WERI-Rb-1 (cell line): ENCODE measurements around the gene PPP5C.
"Not testable (repeated sequence)": the region's sequence is repeated elsewhere in the genome, so short reads cannot be mapped to it uniquely, and the experiment has no call there.

ENCODE experiments used
- DNase-seq: peaks from one replicate; pipeline ENCODE4 v3.0.0-alpha.2; 2020
- H3K27ac ChIP-seq: fragments of 250-450 bp; sonication (Bioruptor Pico); 2 replicates; pipeline ENCODE4 v1.5.1; 2020; ENCODE audit warnings: mild to moderate bottlenecking, moderate library complexity
- H3K27me3 ChIP-seq: fragments of 250-450 bp; sonication (Bioruptor Pico); 2 replicates; pipeline ENCODE4 v1.5.1; 2021; ENCODE audit warnings: mild to moderate bottlenecking, low read depth, moderate library complexity; ENCODE audit not compliant: insufficient read depth, severe bottlenecking
- H3K36me3 ChIP-seq: fragments of 250-450 bp; sonication (Bioruptor Pico); 2 replicates; pipeline ENCODE4 v1.5.1; 2020; ENCODE audit warnings: mild to moderate bottlenecking, moderate library complexity
- H3K4me3 ChIP-seq: 2 replicates; pipeline ENCODE4 v1.5.1; 2011; ENCODE audit warnings: low read depth, mild to moderate bottlenecking, control low read depth, low read length
- H3K9me3 ChIP-seq: fragments of 250-450 bp; sonication (Bioruptor Pico); 2 replicates; pipeline ENCODE4 v1.5.1; 2021; ENCODE audit warnings: mild to moderate bottlenecking, moderate library complexity; ENCODE audit not compliant: severe bottlenecking
- TF ChIP-seq, protein P1 (sequence below): IDR thresholded peaks from 2 replicates; pipeline ENCODE4 v1.5.1; 2011; ENCODE audit warnings: low read depth, mild to moderate bottlenecking, control low read depth, inconsistent platforms, low read length

The PPP5C gene

DNA sequence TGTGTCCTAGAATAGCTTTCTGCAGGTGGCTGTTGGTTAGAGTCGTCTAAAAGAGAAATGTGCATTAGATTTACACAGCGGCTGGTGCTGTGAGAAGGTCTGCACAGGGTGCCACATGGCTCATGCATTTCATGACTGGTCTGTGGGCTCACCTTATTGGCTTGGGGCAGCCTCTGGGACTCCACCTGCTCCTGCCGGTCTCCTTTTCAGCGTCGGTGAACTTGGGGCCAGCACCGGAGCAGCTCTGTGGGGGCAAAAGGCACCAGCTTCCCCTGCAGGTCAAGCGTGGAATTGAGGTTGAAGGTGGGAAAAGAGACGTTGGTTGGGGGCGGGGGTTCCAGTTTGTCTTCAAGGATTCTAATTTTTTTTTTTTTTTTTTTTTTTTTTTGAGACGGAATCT lies 84.9 kb downstream of the PPP5C start:
- H3K4me3 ChIP-seq: no peak overlapping the region
- no peaks in the 10 kb centered on the region for H3K36me3 ChIP-seq
- H3K27me3 ChIP-seq: no peaks in the 10 kb centered on the region
- DNase-seq: no peak
- H3K27ac ChIP-seq: no peak overlapping the region
- H3K9me3 ChIP-seq: no peaks in the 10 kb centered on the region
- TF ChIP-seq, protein P1, sequence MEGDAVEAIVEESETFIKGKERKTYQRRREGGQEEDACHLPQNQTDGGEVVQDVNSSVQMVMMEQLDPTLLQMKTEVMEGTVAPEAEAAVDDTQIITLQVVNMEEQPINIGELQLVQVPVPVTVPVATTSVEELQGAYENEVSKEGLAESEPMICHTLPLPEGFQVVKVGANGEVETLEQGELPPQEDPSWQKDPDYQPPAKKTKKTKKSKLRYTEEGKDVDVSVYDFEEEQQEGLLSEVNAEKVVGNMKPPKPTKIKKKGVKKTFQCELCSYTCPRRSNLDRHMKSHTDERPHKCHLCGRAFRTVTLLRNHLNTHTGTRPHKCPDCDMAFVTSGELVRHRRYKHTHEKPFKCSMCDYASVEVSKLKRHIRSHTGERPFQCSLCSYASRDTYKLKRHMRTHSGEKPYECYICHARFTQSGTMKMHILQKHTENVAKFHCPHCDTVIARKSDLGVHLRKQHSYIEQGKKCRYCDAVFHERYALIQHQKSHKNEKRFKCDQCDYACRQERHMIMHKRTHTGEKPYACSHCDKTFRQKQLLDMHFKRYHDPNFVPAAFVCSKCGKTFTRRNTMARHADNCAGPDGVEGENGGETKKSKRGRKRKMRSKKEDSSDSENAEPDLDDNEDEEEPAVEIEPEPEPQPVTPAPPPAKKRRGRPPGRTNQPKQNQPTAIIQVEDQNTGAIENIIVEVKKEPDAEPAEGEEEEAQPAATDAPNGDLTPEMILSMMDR: peak; percentile 36

GRCh38 chr19:46433470-46433869 lies 86.6 kb downstream of the PPP5C start:
- not testable (repeated sequence) for DNase-seq, H3K27me3 ChIP-seq, H3K9me3 ChIP-seq, H3K36me3 ChIP-seq, H3K4me3 ChIP-seq, H3K27ac ChIP-seq

GRCh38 chr19:46435009-46435408 lies 88.1 kb downstream of the PPP5C start:
- TF ChIP-seq, protein P1: no peak
- Histone ChIP-seq H3K27me3 (no peaks in the 10 kb centered on the region), H3K27ac (no peak overlapping the region), H3K9me3 (no peaks in the 10 kb centered on the region), H3K36me3 (no peaks in the 10 kb centered on the region), H3K4me3 (no peak overlapping the region)
- DNase-seq: no peak

- DNase-seq, H3K27ac ChIP-seq, H3K4me3 ChIP-seq, H3K9me3 ChIP-seq, H3K36me3 ChIP-seq, H3K27me3 ChIP-seq: not testable (repeated sequence)
These were observed 88.8 kb downstream of the PPP5C start for GRCh38 chr19:46435689-46436088.
